SK-N-SH (cell line): ENCODE measurements around the gene TRIM62. TPM values are rescaled to one million over a fixed set of nuclear protein-coding genes. Genes with fewer than 3 reads are reported as not detected.

Experiments used
- CTCF ChIA-PET: fragments of 300-600, 350-600 bp; formaldehyde crosslinking; extraction: SDS; loops from one replicate; lab custom pipeline; 2021; lab: Yijun Ruan, JAX
- POLR2A ChIA-PET: fragments of 350-600 bp; sonication (Branson Sonifier 250); formaldehyde crosslinking; extraction: SDS; loops from one replicate; lab custom pipeline; 2020; ENCODE audit warnings: antibody characterized with exemption, inconsistent platforms; lab: Yijun Ruan, JAX
- DNase-seq: peaks from one replicate; pipeline ENCODE4 v3.0.0; 2012
- H2AFZ ChIP-seq: fragments of 200-600 bp; sonication (generic); 2 replicates; pipeline ENCODE4 v1.8.1; 2016; ENCODE audit warnings: antibody characterized with exemption, mild to moderate bottlenecking, low read depth
- H3F3A ChIP-seq: fragments of 200-600 bp; sonication (generic); replicated peaks from 2 replicates; pipeline ENCODE3; 2016; ENCODE audit warnings: antibody characterized with exemption, mild to moderate bottlenecking; ENCODE audit not compliant: insufficient read depth
- H3K27ac ChIP-seq, 2 experiments: fragments of 200-500 bp in 1 of 2; fragments of 200-600 bp in 1 of 2; sonication (Bioruptor generic) in 1 of 2; sonication (generic), shearing (Covaris generic) in 1 of 2; 2 replicates each; pipeline versions ENCODE4 v1.5.1 to v1.6.1; 2014 to 2016; ENCODE audit warnings: low read depth in 2 of 2, inconsistent platforms in 1 of 2, low read length in 1 of 2, mild to moderate bottlenecking in 1 of 2, mixed read lengths in 1 of 2
- H3K27me3 ChIP-seq: fragments of 200-600 bp; sonication (generic), shearing (Covaris generic); 2 replicates; pipeline ENCODE4 v1.6.1; 2016; ENCODE audit warnings: mixed run types; ENCODE audit not compliant: insufficient read depth
- H3K36me3 ChIP-seq, 2 experiments: fragments of 200-500 bp in 1 of 2; fragments of 200-600 bp in 1 of 2; sonication (Bioruptor generic) in 1 of 2; sonication (generic) in 1 of 2; replicated peaks in 1 of 2; 2 replicates each; pipeline versions ENCODE3 to v1.5.1; 2014 to 2016; ENCODE audit warnings: low read length in 1 of 2, mild to moderate bottlenecking in 1 of 2; ENCODE audit not compliant: insufficient read depth in 2 of 2, control insufficient read depth in 1 of 2
- H3K4me1 ChIP-seq, 2 experiments: fragments of 200-500 bp in 1 of 2; fragments of 200-600 bp in 1 of 2; sonication (Bioruptor generic) in 1 of 2; sonication (generic), shearing (Covaris generic) in 1 of 2; 2 replicates each; pipeline versions ENCODE4 v1.5.1 to v1.6.1; 2014 to 2016; ENCODE audit warnings: low read depth in 1 of 2, low read length in 1 of 2, mixed run types in 1 of 2; ENCODE audit not compliant: insufficient read depth in 2 of 2, control insufficient read depth in 1 of 2
- H3K4me2 ChIP-seq: fragments of 200-600 bp; sonication (generic), shearing (Covaris generic); 2 replicates; pipeline ENCODE4 v1.6.1; 2017; ENCODE audit warnings: mixed run types
- H3K4me3 ChIP-seq, 2 experiments: fragments of 200-500 bp in 1 of 2; fragments of 200-600 bp in 1 of 2; sonication (Bioruptor generic) in 1 of 2; sonication (generic), shearing (Covaris generic) in 1 of 2; 2 replicates each; pipeline versions ENCODE4 v1.5.1 to v1.8.1; 2014 to 2016; ENCODE audit warnings: low read depth in 2 of 2, inconsistent platforms in 1 of 2, low read length in 1 of 2, mild to moderate bottlenecking in 1 of 2, mixed read lengths in 1 of 2, moderate library complexity in 1 of 2
- H3K79me2 ChIP-seq: fragments of 200-600 bp; sonication (generic); 2 replicates; pipeline ENCODE4 v1.8.1; 2017; ENCODE audit warnings: mild to moderate bottlenecking; ENCODE audit not compliant: insufficient read depth
- H3K9ac ChIP-seq: fragments of 200-600 bp; sonication (generic); 2 replicates; pipeline ENCODE4 v1.6.1; 2017; ENCODE audit warnings: mixed run types
- H3K9me2 ChIP-seq: fragments of 200-600 bp; sonication (generic); 2 replicates; pipeline ENCODE4 v1.6.1; 2017; ENCODE audit warnings: mixed run types
- H3K9me3 ChIP-seq: fragments of 200-600 bp; sonication (generic); 2 replicates; pipeline ENCODE4 v1.6.1; 2017; ENCODE audit warnings: mixed run types, mild to moderate bottlenecking, moderate library complexity
- H4K20me1 ChIP-seq: fragments of 200-600 bp; sonication (generic); 2 replicates; pipeline ENCODE4 v1.6.1; 2017; ENCODE audit warnings: mild to moderate bottlenecking, mixed run types; ENCODE audit not compliant: insufficient read depth
- EP300 ChIP-seq, 2 experiments: IDR thresholded peaks; 2 replicates each; pipeline versions ENCODE4 v1.4.0 to v1.6.1; 2012; ENCODE audit warnings: borderline replicate concordance in 1 of 2, low read depth in 1 of 2, low read length in 1 of 2
- GATA2 ChIP-seq: sonication (generic); formaldehyde crosslinking; IDR thresholded peaks from 2 replicates; pipeline ENCODE4 v1.5.0; 2020; ENCODE audit warnings: mild to moderate bottlenecking, missing genetic modification reagents
- IRF3 ChIP-seq: fragments of 150-350 bp; IDR thresholded peaks from 2 replicates; pipeline ENCODE4 v1.6.1; 2016; ENCODE audit warnings: mild to moderate bottlenecking, low read depth, low read length
- MEF2A ChIP-seq: IDR thresholded peaks from 2 replicates; pipeline ENCODE4 v1.4.0; 2012; ENCODE audit warnings: low read depth, borderline replicate concordance
- MXI1 ChIP-seq: IDR thresholded peaks from 2 replicates; pipeline ENCODE4 v1.6.1; 2012; ENCODE audit warnings: mild to moderate bottlenecking, low read depth, low read length, improper control_type of control experiment
- RCOR1 ChIP-seq: fragments of 150-350 bp; IDR thresholded peaks from 2 replicates; pipeline ENCODE4 v1.6.1; 2017; ENCODE audit warnings: antibody characterized with exemption, low read length
- RFX5 ChIP-seq: IDR thresholded peaks from 2 replicates; pipeline ENCODE4 v1.6.1; 2012; ENCODE audit warnings: mild to moderate bottlenecking, improper control_type of control experiment, low read length
- SIN3A ChIP-seq: IDR thresholded peaks from 2 replicates; pipeline ENCODE4 v1.6.1; 2012; ENCODE audit warnings: low read depth, mild to moderate bottlenecking, low read length, moderate library complexity, borderline replicate concordance
- SMC3 ChIP-seq: IDR thresholded peaks from 2 replicates; pipeline ENCODE4 v1.6.1; 2012; ENCODE audit warnings: low read depth, low read length, improper control_type of control experiment
- TCF12 ChIP-seq: IDR thresholded peaks from 2 replicates; pipeline ENCODE4 v1.4.0; 2012
- ZBTB33 ChIP-seq: IDR thresholded peaks from 2 replicates; pipeline ENCODE4 v1.4.0; 2012; ENCODE audit warnings: low read depth, borderline replicate concordance
- WGBS: methylation state at CpG from one replicate; pipeline ENCODE4 v1.1.6; 2017; ENCODE audit warnings: low lambda C conversion rate; 5-methylcytosine and 5-hydroxymethylcytosine counted together
- polyA plus RNA-seq, 3 experiments: library from polyadenylated mRNA; depleted of rRNA; stranded (reverse); fragments of >200 nt; gene quantifications; 2 replicates each; pipeline ENCODE4 v1.2.3, GENCODE V29; 2012
- TF ChIP-seq, protein P1 (sequence below): fragments of 200-600 bp; sonication (generic); IDR thresholded peaks from 2 replicates; pipeline ENCODE4 v1.6.1; 2017; ENCODE audit warnings: antibody characterized with exemption, mild to moderate bottlenecking, moderate library complexity

Gene TRIM62
- polyA plus RNA-seq, 1 of the 3 experiments (the other 2 are of a cell fraction): 4.4 TPM

- Histone ChIP-seq H3K9me3 (no peaks in the 10 kb centered on the region), H3K27ac (no peak overlapping the region; a peak in 1 of 4 replicates), H3K9me2 (no peaks in the 10 kb centered on the region), H3K9ac (no peak overlapping the region), H3K79me2 (no peaks in the 10 kb centered on the region), H3K4me3 (no peak overlapping the region), H3K4me1 (peaks cover 10 to 18% of the 10 kb centered on the region in 2 experiments; a peak in 2 of 4 replicates), H3F3A (no peaks in the 10 kb centered on the region), H3K27me3 (no peaks in the 10 kb centered on the region), H3K4me2 (no peak overlapping the region), H3K36me3 (peaks cover 0 to 20% of the 10 kb centered on the region in 2 experiments), H4K20me1 (no peaks in the 10 kb centered on the region), H2AFZ (no peak overlapping the region)
- POLR2A ChIA-PET: no interaction called here
- 87% methylated on average over 3 of the region's 3 CpGs for WGBS
- CTCF ChIA-PET: interaction anchor here (1.1 to 3.4 kb wide), 3 partner anchors 8 to 19 kb away, joined by 4 to 13 read pairs (median 7); no protein-coding TSS in a partner anchor
- no peak for TF ChIP-seq RFX5
- no peak for TF ChIP-seq IRF3
- no peak for TF ChIP-seq SIN3A
- no peak for TF ChIP-seq TCF12
- no peak for TF ChIP-seq SMC3
- no peak for TF ChIP-seq MEF2A
- no peak for TF ChIP-seq GATA2 (CRISPR knock-in tag)
- no peak for TF ChIP-seq MXI1
- no peak for TF ChIP-seq EP300 (IDR thresholded peaks at IDR 0.05; ENCODE audit: borderline replicate concordance in 1 of 2, low read depth in 1 of 2, low read length in 1 of 2)
- no peak for DNase-seq
Observed at GRCh38 chr1:33146003-33146402, 35.8 kb downstream of the TRIM62 start.

DNA sequence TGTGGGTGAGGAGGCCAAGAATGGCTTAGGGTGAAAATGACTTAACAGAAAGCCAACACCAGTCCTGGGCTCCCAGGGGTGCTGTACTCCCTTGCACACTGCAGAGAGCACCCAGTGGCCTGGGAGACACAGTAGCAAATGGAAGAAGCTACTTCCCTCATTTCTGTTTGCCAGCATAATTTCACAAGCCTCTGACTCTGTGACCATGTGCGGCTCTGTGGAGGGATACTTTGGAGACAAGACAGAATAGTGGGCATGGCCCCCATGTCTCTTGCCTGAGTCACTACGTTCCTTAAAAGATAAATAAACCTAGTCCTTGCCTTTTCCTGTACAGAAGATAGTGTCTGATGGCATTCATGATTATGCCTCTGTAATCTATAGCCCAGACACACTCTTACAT, 38.1 kb downstream of the TRIM62 start:
- H3K4me3 ChIP-seq: no peak overlapping the region
- H3K27ac ChIP-seq: 0 out of 4 replicates have a peak overlapping the region, but pooled peaks of 1 of the 2 experiments have one; percentile 19
- DNase-seq: no peak
- no peaks in the 10 kb centered on the region for H3K79me2 ChIP-seq
- no peaks in the 10 kb centered on the region for H3K27me3 ChIP-seq
- peaks cover 0 to 20% of the 10 kb centered on the region in 2 experiments for H3K36me3 ChIP-seq
- CTCF ChIA-PET: no interaction called here
- peak overlapping the region; percentile 38; the same call in 1 of the 2 replicates for H3K4me2 ChIP-seq
- no peak overlapping the region for H3K9ac ChIP-seq
- no peak overlapping the region for H2AFZ ChIP-seq
- no peaks in the 10 kb centered on the region for H3K9me2 ChIP-seq
- 68% methylated on average over 2 of the region's 2 CpGs for WGBS
- no peaks in the 10 kb centered on the region for H3F3A ChIP-seq
- peaks cover 10 to 26% of the 10 kb centered on the region in 2 experiments; a peak in 2 of 4 replicates for H3K4me1 ChIP-seq
- no peaks in the 10 kb centered on the region for H4K20me1 ChIP-seq
- no peaks in the 10 kb centered on the region for H3K9me3 ChIP-seq
- POLR2A ChIA-PET: no interaction called here
- TF ChIP-seq ZBTB33 (no peak), RCOR1 (no peak), SIN3A (no peak)
- TF ChIP-seq, protein P1, sequence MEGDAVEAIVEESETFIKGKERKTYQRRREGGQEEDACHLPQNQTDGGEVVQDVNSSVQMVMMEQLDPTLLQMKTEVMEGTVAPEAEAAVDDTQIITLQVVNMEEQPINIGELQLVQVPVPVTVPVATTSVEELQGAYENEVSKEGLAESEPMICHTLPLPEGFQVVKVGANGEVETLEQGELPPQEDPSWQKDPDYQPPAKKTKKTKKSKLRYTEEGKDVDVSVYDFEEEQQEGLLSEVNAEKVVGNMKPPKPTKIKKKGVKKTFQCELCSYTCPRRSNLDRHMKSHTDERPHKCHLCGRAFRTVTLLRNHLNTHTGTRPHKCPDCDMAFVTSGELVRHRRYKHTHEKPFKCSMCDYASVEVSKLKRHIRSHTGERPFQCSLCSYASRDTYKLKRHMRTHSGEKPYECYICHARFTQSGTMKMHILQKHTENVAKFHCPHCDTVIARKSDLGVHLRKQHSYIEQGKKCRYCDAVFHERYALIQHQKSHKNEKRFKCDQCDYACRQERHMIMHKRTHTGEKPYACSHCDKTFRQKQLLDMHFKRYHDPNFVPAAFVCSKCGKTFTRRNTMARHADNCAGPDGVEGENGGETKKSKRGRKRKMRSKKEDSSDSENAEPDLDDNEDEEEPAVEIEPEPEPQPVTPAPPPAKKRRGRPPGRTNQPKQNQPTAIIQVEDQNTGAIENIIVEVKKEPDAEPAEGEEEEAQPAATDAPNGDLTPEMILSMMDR: no peak
